Measurements from ENCODE around the gene LZTR1.
"Not testable (repeated sequence)": the region's sequence is repeated elsewhere in the genome, so short reads cannot be mapped to it uniquely, and the experiment has no call there.

LZTR1 gene

DNA sequence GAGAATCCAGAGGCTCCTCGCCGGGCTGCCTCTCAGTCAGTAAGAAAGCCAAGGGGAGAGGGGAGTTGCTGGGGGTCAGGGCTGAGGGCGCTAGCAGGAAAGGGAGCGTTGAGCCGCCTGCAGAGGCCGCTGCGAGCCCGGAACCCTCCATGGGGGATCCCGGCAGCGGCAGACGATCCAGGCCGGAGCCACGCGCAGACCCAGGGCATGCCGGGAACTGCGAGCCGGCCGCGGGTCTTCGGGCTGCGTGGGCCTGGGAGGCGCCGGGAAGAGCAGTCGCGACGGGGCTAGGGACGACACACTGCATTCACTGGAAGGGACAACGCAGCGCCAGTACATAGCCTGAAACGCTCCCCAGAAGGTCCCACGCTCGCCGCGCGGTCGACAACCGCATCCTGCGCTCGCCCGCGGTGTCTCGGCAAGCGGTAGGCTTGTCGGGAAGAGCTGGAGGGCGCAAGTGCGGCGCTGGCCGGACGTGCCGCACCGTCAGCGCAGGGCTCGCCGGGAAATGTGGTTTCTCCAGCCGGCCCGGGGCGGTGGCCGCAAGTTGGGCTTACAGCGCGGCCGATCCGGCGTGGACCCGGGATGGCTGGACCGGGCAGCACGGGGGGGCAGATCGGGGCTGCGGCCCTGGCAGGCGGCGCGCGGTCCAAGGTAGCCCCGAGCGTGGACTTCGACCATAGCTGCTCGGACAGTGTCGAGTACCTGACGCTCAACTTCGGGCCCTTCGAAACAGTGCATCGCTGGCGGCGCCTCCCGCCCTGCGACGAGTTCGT, at the start of gene LZTR1:
LZTR1 (plus strand) TSS at position 511 of the 776 bp plus-strand sequence; CDS start at position 586, 75 bp downstream.
- peak; percentile 51 for DNase-seq

DNA sequence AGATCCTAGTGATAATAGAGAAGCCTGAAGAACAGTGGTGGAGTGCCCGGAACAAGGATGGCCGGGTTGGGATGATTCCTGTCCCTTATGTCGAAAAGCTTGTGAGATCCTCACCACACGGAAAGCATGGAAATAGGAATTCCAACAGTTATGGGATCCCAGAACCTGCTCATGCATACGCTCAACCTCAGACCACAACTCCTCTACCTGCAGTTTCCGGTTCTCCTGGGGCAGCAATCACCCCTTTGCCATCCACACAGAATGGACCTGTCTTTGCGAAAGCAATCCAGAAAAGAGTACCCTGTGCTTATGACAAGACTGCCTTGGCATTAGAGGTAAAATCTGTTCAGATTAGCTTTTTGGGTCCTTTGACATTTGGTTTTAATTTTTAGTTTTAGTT, 48.2 kb upstream of the LZTR1 start:
- DNase-seq = no peak

DNA sequence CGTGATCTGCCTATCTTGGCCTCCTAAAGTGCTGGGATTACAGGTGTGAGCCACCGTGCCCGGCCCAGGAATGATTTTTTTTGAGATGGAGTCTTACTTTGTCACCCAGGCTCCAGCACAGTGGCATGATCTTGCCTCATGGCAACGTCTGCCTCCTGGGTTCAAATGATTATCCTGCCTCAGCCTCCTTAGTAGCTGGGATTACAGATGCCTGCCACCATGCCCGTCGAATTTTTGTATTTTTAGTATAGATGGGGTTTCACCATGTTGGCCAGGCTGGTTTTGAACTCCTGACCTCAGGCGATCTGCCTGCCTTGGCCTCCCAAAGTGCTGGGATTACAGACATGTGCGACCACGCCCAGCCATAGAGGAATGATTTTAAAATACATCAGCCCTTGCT, 47.0 kb upstream of the LZTR1 start:
- DNase-seq = not testable (repeated sequence)

DNA sequence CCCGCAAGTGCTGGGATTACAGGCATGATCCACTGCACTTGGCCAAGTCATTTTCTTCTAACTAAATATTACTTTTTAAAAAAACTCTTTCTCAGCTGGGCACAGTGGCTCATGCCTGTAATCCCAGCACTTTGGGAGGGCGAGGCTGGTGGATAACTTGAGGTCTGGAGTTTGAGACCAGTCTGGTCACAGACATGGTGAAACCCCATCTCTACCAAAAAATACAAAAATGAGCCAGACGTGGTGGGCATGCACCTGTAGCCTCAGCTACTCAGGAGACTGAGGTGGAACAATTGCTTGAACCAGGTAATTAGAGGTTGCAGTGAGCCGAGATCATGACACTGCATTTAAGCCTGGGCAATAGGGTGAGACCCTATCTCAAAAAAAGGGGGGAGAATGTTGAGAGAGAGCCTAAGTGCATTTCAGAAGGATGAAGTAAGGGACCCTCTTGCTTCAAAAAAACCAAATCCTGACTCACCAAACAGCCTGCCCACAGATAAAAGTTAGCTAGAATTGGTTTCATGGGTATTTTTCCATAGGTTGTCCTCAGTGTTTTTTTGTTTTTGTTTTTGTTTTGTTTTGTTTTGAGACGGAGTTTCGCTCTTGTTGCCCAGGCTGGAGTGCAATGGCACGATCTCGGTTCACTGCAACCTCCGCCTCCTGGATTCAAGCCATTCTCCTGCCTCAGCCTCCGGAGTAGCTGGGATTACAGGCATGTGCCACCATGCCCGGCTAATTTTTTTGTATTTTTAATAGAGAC, 46.1 kb upstream of the LZTR1 start:
- DNase-seq = not testable (repeated sequence)

DNA sequence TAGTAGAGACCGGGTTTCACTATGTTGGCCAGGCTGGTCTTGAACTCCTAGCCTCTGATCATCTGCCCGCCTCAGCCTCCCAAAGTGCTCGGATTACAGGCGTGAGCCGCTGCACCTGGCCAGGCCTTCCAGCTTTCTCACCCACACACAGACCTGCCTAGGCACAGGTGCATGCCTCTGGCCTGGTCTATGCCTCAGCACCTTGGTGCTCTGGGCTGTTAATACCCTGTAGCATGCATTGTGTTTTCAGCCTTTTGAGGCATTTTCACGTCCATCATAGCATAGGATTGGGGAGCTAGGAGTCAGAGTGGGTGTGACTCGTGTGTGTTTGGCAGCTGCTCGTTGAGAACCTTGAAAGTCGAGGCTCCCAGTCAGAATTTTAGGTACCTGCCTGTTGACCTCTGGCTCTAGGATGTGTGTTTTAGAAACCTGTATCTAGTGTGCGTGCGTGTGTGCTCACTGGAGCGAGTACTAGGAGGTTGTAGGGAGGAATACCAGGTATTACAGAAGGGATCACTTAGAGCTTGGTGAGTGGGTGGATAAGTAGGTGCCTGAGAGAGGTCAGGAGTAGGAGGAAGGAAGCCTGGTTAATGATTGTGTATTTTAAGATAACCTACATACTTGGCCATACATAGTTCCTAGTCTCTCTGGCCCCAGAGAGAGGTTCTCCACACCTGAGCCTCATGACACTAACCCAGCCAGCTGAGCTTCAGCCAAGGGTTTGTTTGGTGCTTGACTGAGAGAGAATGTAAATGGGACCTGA, 44.9 kb upstream of the LZTR1 start:
- DNase-seq = no peak

DNA sequence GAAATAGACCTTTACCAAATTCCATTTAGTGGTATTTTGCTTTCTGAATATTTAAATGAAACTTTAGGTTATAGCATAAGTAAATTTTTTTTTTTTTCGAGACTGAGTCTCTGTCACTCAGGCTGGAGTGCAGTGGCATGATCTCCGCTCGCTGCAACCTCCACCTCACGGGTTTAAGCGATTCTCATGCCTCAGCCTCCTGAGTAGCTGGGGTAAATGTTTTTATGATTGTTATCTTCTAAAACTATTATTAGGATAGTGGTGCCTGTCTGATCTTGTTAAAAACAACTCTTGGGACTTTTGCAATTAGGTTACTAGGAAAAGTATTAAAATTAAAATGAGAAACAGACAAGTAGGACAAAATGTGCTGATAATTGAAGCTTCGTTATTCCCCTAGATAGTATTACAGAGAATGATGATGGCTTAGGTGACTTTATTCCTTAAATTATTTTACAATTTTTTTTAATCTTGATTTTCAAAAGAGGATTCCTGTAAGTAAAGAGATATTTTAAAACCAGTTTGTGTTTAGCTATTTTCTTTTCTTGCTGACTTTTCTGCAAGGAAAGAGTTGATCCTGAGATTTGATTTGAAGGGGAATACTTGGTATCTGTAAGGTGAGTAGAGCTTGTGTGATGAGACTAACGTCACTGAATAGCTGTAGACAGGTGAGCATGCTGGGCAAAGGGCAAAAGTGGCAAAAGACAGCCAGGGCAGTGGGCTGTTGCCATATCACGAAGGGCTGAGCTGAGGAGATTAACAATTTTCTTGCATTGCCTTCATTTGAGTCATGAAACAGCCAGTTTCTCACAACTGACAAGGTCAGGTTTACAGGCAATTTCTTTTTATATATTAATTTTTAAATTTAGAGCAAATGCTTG, 44.1 kb upstream of the LZTR1 start:
- no peak for DNase-seq

DNA sequence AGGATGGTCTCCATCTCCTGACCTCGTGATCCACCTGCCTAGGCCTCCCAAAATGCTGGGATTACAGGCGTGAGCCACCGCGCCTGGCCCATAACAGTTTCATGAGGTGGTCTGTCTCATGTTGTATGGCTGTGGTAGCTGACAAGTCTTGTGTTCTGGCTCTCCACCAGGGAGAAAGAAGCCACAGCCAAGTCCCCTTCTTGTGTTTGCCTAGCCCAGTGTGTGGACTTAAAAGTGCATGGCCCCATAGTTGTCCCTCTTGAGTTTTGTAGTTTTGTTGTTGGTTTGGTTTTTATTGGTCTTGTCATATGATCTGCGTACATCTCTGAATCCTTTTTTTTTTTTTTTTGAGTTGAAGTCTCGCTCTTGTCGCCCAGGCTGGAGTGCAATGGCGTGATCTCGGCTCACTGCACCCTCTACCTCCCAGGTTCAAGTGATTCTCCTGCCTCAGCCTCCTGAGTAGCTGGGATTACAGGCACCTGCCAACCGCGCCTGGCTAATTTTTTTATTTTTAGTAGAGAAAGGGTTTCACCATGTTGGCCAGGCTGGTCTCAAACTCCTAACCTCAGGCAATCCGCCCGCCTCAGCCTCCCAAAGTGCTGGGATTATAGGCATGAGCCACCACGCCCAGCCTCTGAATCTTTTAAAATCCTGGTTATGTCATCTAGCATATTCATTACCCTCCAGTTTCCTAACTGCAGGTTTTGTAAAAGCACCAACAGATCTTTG, 42.5 kb upstream of the LZTR1 start:
- not testable (repeated sequence) for DNase-seq

DNA sequence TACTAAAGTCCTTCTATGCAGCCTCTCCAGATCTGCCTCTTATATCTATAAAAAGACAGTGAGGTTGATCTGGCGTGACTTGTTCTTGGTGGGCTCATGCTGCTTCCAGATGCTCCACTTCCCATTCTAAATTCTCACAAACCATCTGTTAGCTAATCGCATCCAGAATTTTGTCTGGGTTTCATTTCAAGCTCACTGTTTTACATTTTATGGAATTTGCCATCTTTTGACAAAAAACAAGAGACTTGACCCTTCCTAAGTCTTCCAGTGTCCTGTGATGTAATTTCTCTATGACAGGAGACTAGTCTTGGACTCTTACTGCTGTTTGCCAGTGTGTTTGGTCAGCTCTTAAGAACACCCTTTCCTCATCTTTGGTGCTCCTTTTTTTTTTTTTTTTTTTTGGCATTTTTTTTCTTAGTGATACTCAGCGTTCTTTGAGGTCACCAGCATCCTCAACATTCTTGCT, 41.9 kb upstream of the LZTR1 start:
- no peak for DNase-seq

DNA sequence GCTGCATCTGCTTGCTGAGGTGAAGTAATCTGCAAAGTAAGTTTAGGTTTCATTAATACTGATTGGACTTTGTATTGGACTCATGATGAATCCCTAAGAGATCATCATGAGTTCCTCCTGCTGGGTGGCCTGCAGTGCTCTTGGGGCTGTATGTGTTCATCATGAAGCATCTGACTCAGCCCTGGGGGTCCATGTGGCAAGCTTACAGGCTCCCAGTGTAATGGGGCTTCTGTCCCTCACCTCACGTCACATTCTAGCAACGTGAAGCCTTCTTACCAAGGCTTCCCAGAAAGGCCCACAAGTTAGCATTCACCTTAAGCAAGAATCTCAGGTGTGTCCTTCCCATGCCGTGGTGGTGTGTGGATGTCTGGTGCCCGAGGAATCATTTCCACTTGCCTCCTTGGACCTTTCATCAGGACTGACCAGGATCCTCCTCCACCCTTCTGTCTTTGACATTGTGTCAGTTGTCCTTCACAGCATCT, 41.2 kb upstream of the LZTR1 start:
- no peak for DNase-seq

DNA sequence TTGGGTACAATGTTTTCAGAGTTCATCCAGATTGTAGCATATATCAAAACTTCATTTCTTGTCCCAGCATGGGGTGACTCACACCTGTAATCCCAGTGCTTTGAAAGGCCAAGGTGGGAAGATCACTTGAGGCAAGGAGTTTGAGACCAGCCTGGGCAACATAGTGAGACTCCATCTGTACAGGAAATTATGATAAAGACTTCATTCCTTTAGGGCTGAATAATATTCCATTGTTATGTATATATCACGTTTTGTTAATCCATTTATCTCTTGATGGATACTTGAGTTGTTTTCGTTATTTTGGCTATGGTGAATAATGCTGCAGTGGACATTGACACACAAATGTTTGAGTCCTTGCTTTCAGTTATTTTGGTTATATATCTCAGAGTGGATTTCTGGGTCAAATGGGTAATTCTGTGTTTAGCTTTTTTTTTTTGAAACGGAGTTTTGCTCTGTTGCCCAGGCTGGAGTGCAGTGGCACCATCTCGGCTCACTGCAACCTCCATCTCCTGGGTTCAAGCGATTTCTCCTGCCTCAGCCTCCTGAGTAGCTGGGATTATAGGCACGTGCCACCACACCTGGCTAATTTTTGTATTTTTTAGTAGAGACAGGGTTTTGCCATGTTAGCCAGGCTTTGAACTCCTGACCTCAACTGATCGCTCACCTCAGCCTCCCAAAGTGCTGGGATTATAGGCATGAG, 39.7 kb upstream of the LZTR1 start:
- DNase-seq = not testable (repeated sequence)

DNA sequence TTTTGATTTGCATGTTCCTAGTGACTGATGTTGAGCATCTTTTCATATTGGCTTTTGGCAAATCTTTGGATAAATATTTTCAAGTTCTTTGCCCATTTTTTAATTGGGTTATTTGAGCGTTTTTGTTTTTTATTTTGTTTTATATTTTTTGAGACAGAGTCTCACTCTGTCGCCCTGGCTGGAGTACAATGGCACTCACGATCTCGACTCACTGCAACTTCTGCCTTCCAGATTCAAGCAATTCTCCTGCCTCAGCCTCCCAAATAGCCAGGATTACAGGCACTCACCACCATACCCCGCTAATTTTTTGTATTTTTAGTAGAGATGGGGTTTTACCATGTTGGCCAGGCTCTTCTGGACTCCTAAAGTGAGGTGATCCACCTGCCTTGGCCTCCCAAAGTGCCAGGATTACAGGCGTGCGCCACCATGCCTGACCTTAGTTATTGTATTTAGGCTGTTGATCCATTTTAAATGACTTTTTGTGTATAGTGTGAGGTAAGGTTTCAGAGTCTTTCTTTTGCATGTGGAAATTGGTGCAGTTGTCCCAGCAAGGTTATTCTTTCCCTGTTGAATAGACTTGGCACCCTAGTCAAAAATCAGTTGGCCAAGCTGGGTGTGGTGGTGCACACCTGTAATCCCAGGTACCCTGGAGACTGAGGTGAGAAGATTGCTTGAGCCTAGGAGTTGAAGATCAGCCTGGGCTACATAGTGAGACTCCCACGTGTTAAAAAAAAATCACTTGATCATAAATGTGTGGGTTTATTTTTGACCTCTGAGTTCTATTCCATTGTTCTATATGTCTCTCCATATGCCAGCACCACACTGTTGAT, 38.8 kb upstream of the LZTR1 start:
- no peak for DNase-seq

DNA sequence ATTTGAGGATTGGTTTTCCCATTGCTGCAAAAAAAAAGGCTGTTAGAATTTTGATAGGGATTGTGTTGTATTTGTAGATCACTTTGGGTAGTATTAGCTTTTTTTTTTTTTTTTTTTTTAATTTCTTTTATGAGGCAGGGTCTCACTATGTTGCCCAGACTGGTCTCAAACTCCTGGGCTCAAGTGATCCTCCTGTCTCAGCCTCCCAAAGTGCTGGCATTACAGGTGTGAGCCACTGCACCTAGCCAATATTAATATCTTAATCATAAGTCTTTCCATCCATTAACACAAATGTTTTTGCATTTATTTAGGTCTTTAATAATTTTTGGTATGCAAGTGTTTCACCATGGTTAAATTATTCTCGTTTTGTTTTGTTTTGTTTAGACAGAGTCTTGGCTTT, 38.1 kb upstream of the LZTR1 start:
- no peak for DNase-seq

DNA sequence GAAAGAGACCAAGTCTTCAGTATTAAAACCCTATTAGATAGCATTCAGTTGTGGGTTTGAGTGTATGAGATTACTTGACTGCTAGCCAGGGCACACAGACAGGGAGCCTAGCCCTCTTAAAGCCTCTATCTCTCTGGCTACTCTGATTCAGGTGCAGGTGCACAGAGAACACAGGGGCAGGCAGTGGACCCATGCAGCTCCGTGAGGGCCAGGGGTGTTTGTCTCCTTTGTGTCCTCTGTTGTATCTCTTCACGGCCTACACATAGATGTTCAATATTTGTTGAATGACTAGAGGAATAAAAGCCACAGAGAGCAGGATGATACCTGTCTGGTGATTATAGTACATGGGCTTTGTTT, 36.5 kb upstream of the LZTR1 start:
- no peak for DNase-seq

DNA sequence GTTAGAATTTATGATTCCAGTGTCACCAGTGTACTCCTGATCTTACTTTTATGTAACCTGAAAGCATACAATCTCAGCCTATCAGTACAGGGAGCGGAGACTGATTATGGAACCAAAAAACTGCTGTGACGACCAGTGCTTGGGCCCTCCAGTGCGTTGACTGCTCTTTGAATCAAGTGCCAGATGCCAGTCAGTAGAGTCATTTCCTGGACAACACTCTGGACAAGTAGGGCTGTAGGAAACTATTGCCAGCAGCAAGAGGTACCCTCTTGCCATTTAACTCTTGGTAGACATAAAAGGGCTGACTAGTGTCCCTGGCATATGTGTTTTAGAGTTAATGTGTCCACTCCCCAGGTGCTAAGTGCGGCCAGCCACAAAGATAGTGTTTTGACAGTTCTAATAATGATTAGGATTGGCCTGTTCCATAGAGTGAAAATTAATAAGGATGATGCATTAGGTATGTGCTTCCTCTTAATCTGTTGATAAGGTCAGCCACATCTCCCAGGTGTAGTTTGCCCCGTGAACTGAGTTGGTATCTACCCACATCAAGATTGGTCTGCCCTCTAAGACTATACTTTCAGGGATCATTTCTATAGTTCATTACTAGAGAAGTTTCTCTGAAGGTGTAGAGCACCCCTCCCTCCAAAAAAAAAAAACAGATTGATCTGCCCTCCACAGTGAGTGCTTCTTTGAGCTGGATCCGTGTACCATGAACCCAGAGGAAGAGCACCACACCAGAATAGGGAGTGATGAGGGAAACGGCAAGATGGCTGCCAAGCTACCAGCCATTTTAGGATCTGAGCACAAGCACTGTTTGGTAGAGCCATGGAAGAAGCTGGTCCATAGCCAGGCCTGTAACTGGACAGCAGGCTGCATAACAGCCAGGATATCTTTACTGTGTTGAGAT, 35.8 kb upstream of the LZTR1 start:
- no peak for DNase-seq

DNA sequence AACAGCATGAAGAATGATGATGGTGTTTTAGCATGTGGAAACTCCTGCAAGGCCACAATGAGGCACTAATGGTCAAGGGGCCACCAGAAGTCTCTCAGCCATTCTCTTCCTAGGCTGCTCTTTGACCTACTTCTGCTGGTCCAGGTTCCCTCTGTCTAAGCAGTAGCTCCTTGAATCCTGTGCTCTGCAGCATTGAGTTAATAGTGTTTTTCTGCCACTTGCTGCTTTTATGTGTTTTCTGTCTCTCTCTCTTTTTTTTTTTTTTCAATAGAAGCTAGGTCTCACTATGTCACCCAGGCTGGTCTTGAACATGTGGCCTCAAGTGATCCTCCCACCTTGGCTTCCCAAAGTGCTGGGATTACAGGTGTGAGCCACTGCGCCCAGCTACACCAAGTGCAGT, 35.1 kb upstream of the LZTR1 start:
- no peak for DNase-seq

DNA sequence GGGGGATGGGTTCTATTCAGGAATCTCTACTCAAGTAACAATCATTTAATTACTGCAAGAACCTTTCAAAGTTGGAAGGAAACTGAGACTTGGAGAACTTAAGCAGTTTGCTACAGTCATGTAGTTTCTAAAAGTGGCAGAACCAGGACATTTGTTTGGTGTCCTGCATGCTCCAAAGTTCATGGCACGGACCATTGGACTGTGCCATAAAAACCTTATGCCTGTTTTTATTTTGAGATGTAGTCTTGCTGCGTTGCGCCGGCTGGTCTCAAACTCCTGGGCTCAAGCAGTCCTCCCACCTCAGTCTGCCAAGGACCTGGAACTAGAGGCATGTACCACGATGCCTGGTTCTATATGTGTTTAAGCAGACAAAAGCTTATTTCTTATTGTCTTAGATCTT, 33.6 kb upstream of the LZTR1 start:
- DNase-seq = no peak

DNA sequence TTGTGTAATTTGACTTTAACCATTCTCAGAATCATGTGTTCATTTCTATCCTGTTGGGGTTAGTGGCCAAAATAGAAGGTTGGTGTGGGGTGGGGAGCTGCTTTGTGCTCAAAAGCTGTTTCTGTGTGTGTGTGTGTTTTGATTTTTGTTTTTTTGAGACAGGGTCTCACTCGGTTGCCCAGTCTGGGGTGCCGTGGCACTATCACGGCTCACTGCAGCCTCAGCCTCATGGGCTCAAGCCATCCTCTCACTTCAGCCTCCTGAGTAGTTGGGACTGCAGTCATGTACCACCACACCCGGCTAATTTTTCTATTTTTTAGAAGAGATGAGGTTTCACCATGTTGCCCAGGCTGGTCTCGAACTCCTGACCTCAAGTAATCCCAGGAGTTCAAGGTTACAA, 33.1 kb upstream of the LZTR1 start:
- DNase-seq = no peak

DNA sequence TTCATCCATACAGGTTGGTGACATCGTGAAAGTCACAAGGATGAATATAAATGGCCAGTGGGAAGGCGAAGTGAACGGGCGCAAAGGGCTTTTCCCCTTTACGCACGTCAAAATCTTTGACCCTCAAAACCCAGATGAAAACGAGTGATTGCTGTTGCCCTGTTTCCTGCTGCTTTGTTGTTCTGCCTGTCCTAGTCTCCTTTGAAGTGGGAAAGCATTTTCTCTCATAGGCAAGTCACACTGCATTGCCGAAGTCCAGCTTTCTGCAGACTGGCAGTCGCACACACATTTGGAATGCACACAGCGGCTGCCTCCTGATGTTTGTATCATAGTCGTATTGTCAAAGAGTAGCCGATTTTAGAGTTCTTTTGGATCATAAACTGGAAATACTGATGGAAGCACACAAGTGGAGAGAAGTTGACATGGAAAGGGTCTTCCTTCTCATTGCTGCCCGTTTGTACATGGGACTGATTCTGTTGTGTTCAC, 32.4 kb upstream of the LZTR1 start:
- DNase-seq = no peak
